Glutamatergic neuron (in vitro differentiated cells): ENCODE measurements around the gene TRMT44. TPM values are rescaled to one million over a fixed set of nuclear protein-coding genes. Genes with fewer than 3 reads are reported as not detected.

Experiments used
- DNase-seq: peaks from one replicate; pipeline ENCODE4 v3.0.0; 2022
- H3K27ac Mint-ChIP-seq: one replicate; pipeline ENCODE4 v1.8.0; 2020; ENCODE audit warnings: mild to moderate bottlenecking, mixed read lengths, inconsistent platforms; ENCODE audit not compliant: unreplicated experiment
- H3K27me3 Mint-ChIP-seq: one replicate; pipeline ENCODE4 v1.8.0; 2020; ENCODE audit warnings: mild to moderate bottlenecking, moderate library complexity, mixed read lengths, inconsistent platforms; ENCODE audit not compliant: unreplicated experiment
- H3K36me3 Mint-ChIP-seq: one replicate; pipeline ENCODE4 v1.8.0; 2020; ENCODE audit warnings: mild to moderate bottlenecking, mixed read lengths, inconsistent platforms; ENCODE audit not compliant: unreplicated experiment
- H3K4me1 Mint-ChIP-seq: one replicate; pipeline ENCODE4 v1.8.0; 2020; ENCODE audit warnings: mild to moderate bottlenecking, low read depth, mixed read lengths, inconsistent platforms; ENCODE audit not compliant: unreplicated experiment
- H3K4me3 Mint-ChIP-seq: one replicate; pipeline ENCODE4 v1.8.0; 2020; ENCODE audit warnings: mild to moderate bottlenecking, mixed read lengths, inconsistent platforms; ENCODE audit not compliant: unreplicated experiment
- H3K9me3 Mint-ChIP-seq: one replicate; pipeline ENCODE4 v1.8.0; 2020; ENCODE audit warnings: mild to moderate bottlenecking, moderate library complexity, mixed read lengths, inconsistent platforms; ENCODE audit not compliant: unreplicated experiment
- total RNA-seq: library from RNA; stranded (reverse); fragmentation: NEBNext Ultra II Directional; extraction: Animal tissue kit (Norgen Biotek cat#: 25700); gene quantifications from one replicate; pipeline ENCODE4 v1.2.1, GENCODE V29; 2021; ENCODE audit not compliant: unreplicated experiment
- TF ChIP-seq, protein P1 (sequence below): fragments of 200-600 bp; sonication (generic); IDR thresholded peaks from one replicate; pipeline ENCODE4 v1.5.0; 2021; ENCODE audit not compliant: partially characterized antibody, unreplicated experiment

Gene TRMT44
- total RNA-seq, 1 donor from 2014 or later = 23.3 TPM

DNA sequence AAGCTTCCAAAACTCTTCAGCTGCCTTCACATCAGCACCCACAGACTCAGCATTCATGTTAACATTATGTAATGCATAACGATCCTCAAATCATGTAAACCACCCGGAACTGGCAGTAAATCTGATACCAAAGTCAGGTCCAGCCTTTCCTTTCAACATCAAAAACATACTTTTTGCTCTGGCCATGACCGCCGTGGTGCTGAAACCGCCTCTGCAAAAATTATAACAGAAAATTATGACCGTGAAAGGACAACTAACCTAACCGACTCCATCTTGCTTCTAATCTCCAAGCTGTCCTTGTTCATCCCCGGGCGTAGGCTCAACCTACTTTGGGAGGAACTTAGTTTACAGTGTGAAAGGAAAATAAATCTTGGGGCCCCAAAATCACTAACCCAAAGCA is 51.6 kb downstream of the TRMT44 start:
- TF ChIP-seq, protein P1, sequence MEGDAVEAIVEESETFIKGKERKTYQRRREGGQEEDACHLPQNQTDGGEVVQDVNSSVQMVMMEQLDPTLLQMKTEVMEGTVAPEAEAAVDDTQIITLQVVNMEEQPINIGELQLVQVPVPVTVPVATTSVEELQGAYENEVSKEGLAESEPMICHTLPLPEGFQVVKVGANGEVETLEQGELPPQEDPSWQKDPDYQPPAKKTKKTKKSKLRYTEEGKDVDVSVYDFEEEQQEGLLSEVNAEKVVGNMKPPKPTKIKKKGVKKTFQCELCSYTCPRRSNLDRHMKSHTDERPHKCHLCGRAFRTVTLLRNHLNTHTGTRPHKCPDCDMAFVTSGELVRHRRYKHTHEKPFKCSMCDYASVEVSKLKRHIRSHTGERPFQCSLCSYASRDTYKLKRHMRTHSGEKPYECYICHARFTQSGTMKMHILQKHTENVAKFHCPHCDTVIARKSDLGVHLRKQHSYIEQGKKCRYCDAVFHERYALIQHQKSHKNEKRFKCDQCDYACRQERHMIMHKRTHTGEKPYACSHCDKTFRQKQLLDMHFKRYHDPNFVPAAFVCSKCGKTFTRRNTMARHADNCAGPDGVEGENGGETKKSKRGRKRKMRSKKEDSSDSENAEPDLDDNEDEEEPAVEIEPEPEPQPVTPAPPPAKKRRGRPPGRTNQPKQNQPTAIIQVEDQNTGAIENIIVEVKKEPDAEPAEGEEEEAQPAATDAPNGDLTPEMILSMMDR = no peak
- Mint-ChIP-seq H3K9me3 (peaks cover 6% of the 10 kb centered on the region), H3K4me3 (no peak overlapping the region), H3K27ac (no peak overlapping the region), H3K4me1 (peaks cover 7% of the 10 kb centered on the region), H3K27me3 (peaks cover 7% of the 10 kb centered on the region), H3K36me3 (peaks cover 18% of the 10 kb centered on the region)
- no peak for DNase-seq

DNA sequence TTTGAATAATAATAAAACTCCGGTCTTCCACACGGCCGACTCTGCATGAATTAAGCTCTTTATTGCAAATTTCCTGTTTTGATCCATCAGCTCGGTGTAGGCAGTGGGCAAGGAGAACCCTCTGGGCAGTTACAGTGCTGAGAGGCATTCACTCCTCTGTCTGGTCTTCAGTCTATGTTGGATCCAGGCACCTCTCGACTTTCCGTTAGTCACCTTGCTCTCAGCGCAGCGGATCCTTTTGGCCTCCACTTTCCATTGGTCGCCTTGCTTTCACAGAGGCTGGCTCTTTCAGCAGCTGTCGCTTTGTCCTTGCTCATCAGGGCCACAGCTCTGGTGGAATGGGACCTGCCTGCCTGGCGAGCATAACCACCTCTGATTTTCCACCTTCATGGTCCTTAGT is 52.9 kb downstream of the TRMT44 start:
- peaks cover 9% of the 10 kb centered on the region for H3K9me3 Mint-ChIP-seq
- H3K36me3 Mint-ChIP-seq = peaks cover 13% of the 10 kb centered on the region
- peaks cover 7% of the 10 kb centered on the region for H3K4me1 Mint-ChIP-seq
- H3K27ac Mint-ChIP-seq = no peak overlapping the region
- TF ChIP-seq, protein P1 = no peak
- no peak overlapping the region for H3K4me3 Mint-ChIP-seq
- peaks cover 7% of the 10 kb centered on the region for H3K27me3 Mint-ChIP-seq
- no peak for DNase-seq

DNA sequence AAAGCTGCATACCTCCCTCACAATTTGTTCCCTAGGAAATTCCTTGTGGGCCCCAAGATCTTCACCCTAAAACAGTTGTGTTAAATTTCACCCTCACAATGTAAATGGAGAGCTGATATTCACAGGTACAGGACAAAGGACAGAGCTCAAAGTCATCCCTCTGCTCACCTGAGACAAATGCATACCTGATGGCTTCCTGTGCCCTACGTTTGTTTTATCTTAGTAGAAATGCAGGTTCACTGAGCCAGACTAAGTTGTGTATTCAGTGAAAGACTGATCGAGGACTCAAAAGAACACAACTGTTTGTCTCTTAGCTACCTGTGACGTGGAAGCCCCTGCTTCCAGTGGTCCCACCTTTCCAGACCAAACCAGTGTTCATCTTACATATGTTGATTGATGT is 53.6 kb downstream of the TRMT44 start:
- no peak overlapping the region for H3K27ac Mint-ChIP-seq
- H3K4me1 Mint-ChIP-seq = peaks cover 7% of the 10 kb centered on the region
- H3K27me3 Mint-ChIP-seq = peaks cover 7% of the 10 kb centered on the region
- no peak overlapping the region for H3K4me3 Mint-ChIP-seq
- peaks cover 8% of the 10 kb centered on the region for H3K36me3 Mint-ChIP-seq
- H3K9me3 Mint-ChIP-seq = peaks cover 9% of the 10 kb centered on the region
- TF ChIP-seq, protein P1 = no peak
- DNase-seq = no peak

DNA sequence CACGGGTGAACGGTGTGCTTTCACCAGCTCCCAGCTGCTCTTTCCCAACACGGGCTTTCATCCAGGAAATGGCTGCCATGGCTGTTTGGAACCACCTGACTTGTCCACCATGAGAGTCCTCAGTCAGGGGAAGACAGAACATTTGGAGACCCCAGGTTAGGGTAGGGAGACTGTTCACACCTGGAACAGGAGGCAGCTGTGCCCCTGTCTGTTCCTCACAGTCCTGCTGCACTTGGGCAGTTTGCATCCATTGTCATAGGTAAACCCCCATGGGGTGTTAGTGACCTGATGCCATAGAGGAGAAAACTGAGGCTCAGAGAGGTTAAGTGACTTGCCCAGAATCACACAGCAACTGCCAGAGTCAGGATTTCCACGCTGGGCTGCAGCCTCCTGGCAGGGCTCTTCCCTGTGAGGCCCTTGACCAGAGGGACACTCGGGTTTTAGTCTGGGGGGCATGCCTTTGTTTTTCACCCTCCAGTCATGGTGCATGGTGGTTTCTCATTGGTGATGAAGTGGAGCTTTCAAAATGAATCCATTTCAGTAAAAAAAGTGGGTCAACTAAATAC is 54.5 kb downstream of the TRMT44 start:
- Mint-ChIP-seq H3K4me3 (no peak overlapping the region), H3K36me3 (peaks cover 6% of the 10 kb centered on the region), H3K4me1 (peaks cover 7% of the 10 kb centered on the region), H3K27me3 (peaks cover 7% of the 10 kb centered on the region), H3K9me3 (peaks cover 9% of the 10 kb centered on the region), H3K27ac (no peak overlapping the region)
- TF ChIP-seq, protein P1 = no peak
- no peak for DNase-seq

DNA sequence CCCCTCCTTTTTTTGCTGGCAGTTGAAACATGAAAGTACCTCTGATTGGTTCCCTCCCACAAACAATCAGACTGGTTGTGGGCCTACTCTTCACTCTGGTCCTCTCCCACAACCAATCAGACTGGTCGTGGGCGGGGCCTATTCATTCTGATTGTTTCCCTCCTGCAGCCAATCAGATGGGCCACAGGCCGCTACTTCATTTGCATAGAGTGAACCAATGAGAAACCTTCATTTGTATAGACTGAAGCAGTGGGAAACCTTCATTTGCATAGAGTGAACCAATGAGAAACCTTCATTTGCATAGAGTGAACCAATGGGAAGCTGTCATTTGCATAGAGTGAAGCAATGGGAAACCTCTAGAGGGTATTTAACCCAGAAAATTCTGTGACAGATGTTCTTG is 55.2 kb downstream of the TRMT44 start:
- H3K27me3 Mint-ChIP-seq = peaks cover 7% of the 10 kb centered on the region
- H3K4me1 Mint-ChIP-seq = peaks cover 7% of the 10 kb centered on the region
- no peak for DNase-seq
- TF ChIP-seq, protein P1 = no peak
- H3K27ac Mint-ChIP-seq = no peak overlapping the region
- no peak overlapping the region for H3K4me3 Mint-ChIP-seq
- H3K36me3 Mint-ChIP-seq = no peaks in the 10 kb centered on the region
- H3K9me3 Mint-ChIP-seq = peaks cover 9% of the 10 kb centered on the region
